ENCODE measurements around the gene GUCA2B.
A peak's percentile ranks its signal among the peaks of the same experiment; 100 is the strongest.

Gene GUCA2B

DNA sequence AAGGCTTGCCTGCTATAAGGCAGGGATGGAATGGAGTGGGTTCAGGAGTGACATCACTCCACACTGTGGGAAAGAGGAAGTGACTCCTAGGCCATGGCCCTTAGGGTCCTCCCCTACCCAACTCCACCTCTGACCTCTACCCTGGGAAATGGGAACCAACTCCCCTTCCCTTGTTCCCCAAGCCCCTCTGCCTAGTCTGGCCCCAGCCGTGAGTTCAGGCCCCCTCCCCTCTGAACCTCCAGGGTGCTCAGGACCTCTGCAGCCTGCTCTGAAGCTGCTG is 15.1 kb downstream of the GUCA2B start:
- DNase-seq = no peak

DNA sequence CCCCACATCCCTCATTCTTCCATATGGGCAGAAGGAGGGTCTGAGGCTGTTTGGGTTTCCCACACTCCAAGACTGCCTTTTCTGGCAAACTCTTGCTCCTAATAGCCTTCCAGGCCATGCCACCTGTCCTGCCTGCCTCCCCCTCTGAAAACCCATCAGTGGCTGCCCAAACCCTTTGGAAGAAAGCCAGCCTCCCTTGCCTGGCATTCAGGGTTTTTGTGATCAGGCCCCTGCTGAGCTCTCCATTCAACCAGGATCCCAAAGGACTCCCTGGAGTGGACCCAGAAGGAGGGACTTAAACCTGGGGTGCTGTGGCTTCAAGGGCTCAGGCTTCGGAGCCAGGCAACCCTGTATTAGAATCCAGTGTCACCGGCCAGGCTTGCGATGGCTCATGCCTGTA is 15.6 kb downstream of the GUCA2B start:
- DNase-seq = no peak

DNA sequence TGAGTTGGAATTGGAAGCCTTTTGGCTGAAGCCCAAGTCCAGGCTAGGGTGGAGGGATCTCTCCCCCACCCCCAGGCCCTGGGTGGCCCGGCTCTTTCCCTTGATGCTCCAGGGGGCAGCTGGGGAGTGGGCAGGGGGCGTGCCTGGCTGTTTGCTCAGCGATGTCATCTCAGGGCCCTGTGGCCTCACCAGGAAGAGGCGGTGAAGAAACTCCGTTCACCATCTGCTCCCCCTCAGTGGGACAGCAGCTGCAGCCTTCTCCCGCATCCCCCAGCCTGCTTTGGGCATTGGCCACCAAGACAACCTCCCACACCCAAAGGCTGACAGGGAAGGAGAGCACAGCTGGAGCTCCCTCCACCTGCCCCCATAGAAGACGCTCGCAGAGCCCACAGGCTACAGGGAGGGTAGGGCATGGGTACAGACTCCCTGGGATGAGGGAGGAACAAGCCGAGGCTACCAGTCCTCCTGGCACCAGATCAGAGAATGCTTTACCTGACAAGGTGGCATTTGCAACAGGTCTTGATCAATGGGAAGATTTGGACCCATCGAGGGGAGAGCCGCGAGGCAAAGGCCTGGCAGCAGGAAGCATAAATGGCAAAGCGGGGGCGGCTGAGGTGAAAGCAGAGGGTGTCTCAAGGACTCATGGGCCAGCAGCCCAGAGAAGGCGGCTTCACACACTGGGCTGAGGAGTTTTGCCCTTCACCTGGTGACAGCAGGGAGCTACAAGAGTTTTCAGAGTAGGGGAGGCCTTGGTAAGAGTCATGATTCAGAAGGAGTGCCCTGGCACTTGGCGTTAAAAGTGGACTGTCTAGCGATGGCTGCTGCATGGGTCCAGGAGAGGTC is 17.8 kb downstream of the GUCA2B start:
- no peak for DNase-seq

DNA sequence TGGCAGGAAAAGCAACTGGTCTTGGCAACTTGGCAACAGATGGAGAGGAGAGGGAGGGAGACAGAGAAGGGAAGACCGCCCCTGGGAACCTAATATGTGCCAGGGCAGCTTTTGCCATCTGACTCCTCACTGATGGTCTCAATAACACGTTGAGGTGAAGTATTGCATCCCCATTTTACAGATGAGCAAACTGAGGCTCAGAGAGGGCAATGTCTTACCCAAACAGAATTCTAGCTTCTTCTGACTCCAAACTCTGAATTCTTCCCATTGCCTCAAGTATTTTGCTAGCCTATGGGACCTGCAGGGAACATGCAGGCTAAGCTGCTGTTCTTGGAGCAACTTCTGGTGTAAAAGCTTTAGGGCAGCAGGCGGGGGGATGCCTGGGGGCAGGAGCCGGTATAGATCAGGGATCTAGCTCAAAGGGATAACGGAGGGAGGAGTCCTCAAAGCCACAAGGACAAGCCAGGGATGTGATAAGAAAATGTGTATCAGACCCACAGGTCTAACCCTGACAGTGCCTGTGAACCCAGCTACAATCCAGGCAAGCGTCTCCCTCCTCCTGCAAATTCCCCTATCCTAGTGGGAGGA is 18.6 kb downstream of the GUCA2B start:
- DNase-seq = no peak

DNA sequence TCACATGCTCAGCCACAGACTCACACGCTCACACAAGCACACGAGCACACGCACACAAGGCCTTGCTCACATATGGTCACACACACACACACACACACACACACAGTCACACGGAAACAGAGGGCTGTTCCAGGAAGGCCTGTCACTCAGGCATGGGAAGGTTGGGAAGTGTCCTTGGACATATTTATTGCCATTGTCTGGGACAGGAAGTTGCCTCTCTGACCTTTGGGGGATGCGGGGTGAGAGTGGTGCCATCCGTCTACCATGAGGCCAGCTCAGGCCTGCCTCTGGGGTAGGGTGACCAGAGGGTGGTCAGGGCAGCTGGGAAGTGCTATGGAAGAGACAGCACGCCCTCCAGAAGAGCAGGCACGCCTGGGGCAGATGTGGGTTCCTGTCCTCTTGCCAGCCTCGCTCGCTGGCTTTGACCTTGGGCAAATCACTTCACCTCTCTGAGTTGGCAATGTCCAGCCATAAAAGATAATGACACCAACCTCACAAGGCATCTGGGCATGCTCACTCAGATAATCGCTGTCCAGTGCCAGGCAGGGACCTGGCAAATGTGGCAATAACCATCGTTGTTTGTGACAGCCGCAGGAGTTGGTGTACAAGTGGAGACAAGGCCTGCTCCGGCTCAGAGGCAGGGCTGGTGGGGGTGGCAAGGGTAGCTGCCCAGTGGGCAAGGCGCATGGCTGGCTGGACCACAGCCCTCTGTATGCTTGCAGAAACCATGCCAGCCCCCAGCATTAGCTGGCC is 19.3 kb downstream of the GUCA2B start:
- no peak for DNase-seq

DNA sequence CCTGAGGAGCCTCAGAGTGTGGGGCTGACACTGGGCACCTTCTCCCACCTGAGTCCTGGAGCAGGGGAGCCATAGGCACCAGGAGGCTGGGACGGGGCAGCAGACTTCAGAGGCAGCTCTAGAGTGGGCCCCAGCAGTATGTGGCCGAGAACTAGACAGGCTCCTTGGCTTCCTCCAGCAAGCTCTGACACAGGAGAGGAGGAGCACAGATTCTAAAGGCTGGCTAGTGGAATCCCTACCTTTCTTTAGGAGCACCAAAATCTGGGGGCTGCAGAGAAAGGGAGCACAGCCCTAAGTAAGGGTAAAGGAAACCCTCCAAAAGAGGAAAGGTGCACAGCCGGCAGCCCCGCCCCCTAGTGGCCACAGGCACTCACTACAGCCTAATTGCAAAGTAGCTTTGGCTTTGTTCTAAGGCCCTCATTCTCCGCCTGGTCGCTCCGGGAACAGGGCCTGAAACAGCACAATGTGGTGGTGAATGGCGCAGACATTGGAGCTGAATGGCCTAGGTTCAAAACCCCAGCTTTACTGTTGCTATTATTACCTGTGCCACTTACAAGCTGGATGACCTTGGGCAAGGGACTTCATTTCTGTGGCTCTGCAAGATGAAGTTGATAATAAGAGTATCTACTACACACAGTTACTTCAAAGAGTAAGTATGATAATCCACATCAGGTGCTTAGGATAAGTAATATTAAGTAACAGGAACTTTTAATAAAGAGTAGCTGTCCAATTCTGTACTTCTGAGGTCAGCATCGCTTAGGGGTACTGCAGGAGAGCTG is 20.1 kb downstream of the GUCA2B start:
- DNase-seq = peak; percentile 38 to 55 (median 44)

DNA sequence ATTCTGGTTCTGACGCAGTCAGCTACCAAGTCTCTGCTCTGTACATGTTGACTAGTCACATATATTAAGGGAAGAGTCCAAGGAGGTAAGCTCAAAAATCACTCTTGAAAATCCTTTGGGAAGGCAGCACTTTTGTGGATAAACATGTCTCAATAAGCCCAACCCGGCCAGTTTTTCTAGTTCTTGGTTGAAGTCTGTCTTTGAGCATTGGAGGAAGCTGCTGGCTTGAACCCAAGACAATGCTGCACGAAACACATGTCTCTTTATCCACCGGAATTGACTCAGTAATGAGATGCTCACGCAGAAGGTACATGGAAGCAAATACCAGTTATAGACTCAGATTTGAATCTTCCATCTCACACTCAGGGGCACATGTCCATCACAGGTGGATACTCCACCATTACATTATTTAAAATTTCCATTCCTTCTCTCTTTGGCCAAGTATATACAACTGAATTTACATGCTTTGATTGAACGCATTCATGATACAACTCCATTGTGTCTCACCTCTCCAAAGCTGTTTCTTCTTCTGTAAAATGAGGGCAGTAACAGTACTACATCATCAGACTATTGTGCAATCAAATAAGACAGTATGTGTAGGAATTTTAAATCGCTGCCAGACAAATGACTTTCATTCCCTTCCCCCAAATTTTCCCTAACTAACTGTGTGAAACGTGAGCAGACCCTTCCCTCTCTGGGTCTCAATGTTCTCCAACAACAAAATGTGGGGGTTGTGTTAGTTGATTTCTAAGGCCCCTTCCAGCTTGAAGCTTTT is 20.9 kb downstream of the GUCA2B start:
- no peak for DNase-seq

DNA sequence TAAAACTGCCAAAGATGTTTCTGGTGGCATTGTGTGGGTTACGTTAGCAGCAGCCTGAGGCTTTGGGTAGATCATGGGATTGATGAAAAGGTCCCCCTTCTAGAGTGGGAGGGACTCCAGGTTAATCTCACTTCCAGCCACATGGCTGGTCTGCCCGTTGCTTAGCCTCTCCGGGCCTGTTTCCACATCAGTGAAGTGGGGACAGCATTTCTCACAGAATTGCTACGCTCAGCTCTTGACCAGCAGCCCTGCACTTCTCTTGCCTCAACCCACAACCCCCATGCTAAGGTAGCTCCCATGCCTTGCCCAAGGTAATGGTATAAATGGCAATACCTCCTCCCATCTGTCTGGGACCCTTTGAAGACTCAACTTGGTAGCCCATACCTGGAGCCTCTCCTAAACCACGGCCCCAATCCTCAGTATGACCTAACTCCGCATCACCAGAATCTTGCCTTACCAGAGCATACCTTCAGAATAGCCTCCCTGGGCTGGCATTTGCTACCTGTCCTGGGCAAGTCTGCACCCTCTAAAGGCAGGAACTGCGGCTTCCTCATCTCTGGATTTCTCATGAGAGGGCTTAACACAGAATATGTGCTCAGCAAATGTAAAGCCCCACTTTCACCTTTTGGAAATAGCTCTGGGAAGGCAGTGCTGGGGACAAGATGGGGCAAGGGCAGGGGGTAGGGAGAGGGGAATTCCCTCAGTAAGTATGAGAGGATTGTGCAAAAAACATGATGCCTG is 22.3 kb downstream of the GUCA2B start:
- no peak for DNase-seq

DNA sequence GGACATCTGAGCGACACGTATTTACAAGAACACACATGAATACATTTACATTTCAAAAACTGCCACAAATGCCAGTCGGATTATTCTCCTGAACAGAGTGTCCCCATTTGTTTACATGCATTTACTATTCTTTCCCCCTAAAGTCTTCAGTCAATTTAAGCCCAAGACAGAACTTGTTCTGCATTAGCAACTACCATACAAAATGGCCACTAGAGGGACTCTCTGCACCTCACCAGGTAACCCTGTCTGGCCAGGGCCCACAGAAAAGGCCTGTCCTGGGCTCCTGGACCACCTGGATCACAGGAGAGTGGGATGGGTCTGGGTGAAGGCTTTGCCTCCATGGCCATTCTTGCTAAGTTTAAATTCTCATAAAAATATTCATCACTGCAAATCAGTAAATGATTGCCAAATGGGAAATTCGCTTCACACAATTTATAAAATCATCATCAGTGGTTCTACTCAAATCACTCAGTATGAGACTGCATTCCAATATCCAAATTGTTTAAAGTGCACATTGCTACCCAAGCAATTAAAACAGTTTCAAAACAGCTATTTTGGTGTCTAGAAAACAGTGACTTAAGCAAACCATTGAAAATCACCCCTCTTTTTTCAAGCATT is 23.8 kb downstream of the GUCA2B start:
- DNase-seq = peak in 1 of 5 donors; percentile 29

DNA sequence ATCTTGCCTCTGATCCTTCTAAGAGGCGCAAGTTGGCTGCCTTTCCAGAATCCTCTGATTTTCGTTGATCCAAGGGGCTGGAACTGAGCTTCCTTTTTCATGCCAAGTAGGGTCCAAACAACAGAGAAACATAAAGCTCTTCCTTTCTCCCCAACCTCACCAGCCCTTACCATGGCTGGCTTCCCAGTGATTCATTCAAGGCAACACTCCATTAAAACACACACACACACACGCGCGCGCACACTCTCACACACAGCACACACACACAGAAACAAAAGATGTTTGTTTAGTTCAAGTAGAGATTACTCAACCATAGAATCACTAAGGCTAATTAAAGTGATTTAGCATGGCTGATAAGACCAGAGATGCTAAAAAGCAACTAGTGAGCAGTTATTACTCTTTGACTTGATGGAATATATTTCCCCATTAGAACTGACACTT is 24.4 kb downstream of the GUCA2B start:
- no peak for DNase-seq

DNA sequence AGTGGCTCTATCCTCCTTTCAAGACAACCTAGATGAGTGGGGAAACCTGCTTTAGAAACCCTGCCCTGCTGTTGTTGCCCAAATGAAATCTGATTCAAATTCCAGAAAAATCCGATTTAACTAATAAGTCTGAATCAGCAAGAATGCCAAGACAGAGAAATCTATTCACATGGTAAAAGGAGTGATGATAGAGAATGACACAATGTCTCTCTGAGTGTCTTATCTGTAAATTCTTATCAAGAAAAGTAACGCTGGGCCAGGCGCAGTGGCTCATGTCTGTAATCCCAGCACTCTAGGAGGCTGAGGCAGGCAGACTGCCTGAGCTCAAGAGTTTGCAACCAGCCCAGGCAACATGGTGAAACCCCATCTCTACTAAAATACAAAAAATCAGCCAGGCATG is 25.0 kb downstream of the GUCA2B start:
- DNase-seq = no peak

DNA sequence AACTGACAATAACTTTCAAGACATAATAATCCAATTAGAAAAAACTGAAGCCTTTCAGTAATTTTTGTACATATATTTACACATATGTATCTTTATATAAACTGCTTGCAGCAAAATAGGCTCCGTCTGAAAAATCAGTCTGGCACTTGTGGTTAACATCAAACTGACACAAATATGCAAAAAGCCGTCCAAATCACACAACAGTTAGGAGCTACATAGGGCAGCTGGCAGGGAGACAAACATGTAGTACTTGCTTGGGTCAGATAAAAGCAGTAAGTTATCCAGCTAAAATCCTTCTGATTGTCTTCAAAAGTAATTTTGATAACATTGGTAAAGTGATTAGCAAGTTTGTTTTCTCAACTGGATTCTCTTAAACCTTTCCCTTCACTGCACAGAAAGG is 26.1 kb downstream of the GUCA2B start:
- no peak for DNase-seq

DNA sequence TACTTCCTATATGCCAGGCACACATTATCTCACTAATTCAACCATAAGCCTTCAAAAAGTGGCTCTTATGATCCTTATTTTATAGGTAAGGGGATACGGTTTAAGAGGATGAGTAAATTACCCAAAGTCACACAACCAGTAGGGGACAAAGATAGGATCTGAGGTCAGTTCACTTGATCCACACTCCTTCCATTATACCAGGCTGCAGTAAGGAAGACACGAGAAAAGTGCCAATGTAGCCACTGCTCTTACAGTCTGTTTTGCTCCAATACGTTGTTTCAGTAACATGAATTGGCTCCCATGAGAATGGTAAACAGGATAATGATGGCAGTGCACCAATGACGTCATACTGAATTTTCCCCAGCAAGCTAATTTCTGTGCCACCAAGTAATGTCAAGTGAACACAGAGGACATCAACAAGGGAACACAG is 26.7 kb downstream of the GUCA2B start:
- DNase-seq = no peak

DNA sequence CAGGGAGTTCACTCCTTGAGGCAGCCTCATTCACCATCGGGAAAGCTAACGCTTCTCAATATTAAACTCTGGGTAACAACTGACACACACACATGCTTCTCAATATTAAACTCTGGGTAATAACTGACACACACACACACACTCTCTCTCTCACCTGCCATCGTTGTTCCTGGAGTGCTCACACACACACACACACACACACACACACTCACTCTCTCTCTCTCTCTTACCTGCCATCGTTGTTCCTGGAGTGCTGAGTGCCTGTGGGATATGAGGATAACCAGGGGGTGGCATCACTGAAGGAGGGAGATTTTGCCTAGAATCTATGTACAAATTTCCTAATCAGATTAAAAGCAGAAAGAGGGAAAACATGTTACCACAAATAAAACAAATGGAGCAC is 28.5 kb downstream of the GUCA2B start:
- no peak for DNase-seq

DNA sequence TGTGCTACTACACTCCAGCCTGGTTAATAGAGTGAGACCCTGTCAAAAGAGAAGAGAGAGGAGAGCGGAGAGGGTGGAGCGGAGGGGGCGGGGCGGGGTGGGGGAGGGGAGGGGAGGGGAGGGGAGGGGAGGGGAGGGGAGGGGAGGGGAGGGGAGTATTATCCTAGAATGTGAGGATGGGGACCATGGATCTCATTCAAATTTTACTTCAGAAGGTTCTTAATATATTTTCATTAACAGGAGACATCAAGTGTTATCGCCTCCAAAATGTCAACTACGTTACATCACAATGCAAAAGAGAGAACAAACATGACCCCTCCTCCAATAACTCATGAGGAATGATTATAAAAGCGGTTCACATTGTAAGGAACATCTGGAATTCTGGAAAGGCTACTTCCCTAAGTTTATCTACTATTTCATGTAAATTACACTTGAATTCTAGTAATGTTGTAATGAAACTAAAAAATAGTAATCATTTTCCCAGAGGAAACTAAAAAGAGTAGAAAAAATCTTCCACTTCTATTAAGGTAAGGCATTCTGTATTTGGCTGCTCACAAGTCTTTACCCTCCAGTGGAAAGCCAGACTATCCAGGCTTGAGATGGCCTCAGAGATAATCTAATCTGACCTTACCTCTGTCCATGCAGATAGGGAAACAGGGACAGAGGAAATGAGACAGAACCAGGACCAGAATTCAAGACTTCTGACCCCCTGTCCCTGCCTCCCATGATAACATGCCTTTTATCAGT is 30.2 kb downstream of the GUCA2B start:
- DNase-seq = no peak

DNA sequence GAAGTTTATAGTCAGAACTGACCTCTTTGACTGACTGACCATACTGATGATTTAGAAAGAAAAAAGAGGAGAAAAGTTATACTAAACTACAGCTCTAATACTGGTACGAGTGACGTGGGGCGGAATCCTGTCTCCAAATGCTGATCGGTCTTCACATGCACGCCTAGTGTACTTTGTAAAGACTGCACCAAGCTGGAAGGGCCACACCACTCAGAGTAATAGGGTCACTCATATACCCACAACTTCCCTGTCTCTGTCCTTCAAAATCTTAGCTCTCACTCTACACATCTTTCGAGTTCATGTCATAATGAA is 30.7 kb downstream of the GUCA2B start:
- DNase-seq = no peak

DNA sequence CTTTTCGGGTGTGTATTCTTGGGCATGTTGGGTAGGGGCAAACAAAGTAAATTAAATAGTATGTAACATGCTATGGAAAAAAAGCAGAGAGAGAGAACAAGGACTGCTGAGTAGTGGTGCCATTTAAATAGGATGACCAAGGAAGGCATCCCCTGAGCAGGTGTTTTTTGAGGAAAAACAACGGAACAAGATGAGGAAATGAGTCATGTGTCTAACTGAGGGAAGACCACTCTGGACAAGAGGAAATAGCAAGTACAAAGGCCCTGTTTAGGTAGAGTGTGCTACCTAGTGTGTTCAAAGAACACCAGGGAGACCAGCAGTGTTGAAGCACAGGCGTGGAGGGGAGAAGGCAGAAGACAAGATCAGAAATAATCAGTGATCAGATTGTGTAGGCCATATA is 31.4 kb downstream of the GUCA2B start:
- no peak for DNase-seq

DNA sequence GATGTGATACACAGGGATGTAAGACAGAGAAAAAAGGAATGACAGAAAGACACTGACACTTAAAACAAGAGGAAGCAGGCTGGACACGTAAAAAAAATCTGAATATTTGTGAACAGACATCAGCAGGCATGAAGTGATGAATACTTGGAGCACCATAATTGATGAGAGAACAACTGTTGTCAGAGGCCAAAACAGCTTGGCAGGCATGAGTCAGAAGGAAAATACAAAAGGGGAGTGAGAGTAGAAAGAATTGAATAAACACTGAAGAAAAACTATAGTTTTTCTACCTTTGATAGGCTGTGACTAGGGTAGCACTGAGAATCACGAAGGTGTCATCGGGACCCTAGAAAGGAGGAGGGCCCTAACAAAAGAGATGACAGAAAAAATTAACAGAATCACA is 32.9 kb downstream of the GUCA2B start:
- no peak for DNase-seq

DNA sequence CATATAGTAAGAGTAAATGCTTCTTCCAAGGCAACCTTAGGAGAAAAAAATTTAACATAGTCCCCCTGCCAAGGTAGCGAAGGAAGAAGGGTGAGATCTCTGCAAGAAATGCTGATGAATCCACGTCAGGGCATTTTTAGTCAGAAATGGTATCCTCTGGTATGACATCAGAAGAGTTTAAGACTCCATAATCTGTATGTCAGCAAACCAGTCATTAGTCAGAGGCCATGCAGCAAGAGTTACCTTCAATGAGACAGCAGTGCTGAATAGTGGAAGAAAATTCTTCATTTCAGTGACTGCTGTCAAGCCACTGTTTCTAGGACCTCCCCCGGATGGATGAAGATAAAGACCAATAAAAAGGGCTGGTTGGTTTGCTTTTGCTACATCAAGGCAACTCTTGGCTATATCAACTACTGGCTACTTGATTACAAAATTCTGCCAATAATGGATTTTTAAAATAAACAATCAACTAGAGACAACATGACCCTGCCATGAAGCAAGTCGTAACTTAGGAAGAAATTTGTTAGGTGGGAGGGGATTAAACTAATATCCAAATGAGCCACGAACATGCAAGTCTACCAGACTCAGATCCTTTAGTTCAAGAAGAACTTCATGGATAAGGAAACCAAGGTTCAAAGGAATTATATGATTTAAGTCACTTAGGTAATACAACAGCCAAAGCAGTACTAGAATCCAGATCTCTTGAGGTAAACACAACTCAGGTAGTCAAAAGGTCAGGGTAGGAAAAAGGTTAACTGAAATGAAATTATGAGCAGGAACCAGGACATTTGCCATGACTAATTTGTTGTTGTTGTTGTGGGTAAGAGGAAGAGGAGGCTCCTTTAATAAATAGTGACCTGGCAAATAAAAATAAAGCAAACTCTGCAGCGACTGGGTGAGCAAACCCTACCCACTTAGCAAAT is 37.0 kb downstream of the GUCA2B start:
- DNase-seq = no peak

DNA sequence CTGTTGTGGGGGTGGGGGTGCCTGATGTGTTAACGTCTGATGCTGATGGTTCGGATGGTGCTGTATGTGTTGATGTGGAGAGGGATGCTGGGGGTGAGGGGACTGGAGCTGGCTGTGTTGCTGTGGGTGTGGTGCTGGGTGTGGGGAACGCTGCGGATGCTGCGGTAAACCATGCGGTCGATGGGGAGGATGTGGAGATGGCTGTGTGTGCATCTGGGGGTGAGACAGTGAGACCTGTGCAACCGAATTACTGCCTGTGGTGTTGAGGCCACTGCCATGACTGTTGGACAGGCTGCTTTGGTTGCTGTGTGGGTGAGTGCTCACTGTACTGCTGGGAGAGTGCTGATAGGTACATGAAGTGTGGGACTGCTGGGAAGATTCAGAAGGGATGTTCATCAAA is 38.1 kb downstream of the GUCA2B start:
- no peak for DNase-seq

All from T-helper 1 cell (primary cell).